ENCODE data around the gene PCDHGA3.
A peak's percentile ranks its signal among the peaks of the same experiment; 100 is the strongest.
"Not testable (repeated sequence)": the region's sequence is repeated elsewhere in the genome, so short reads cannot be mapped to it uniquely, and the experiment has no call there.

Gene PCDHGA3

GRCh38 chr5:141343242-141343952 is at the start of gene PCDHGA3:
TSS of gene PCDHGA3 (plus strand) at chr5:141343829. CDS start at chr5:141344034, 205 bp downstream.
- DNase-seq, result peak; percentile 43

DNA sequence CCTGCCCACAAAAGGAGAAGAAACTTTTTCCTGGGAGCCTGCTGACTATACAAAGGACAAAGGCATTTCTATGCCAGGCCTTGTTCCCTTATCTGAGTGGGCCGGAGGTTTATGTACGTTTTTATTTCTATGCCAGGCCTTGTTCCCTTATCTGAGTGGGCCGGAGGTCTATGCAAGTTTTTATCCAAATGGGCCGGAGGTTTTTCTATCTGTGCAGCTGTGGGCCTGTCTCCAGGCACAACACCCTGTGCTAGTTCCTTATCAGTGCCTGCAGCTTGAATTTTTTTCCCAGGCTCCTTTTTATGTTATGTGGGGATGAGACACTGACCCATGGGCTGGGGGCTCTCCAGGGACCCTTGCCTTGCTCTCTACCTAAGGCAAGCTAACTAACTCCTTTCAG is 45.3 kb upstream of the PCDHGA3 start:
- peak; percentile 93 for DNase-seq

- no peak for DNase-seq
These were observed 39.9 kb upstream of the PCDHGA3 start, which contains the start of gene SLC25A2 for GRCh38 chr5:141303756-141304155. TSS of gene SLC25A2 (minus strand) at chr5:141304049. CDS start at chr5:141303865, 184 bp downstream.

- DNase-seq, result no peak
These were observed 37.0 kb upstream of the PCDHGA3 start for GRCh38 chr5:141306630-141307029.

- peak; percentile 60 for DNase-seq
These were observed 29.9 kb upstream of the PCDHGA3 start for GRCh38 chr5:141313711-141314110.

GRCh38 chr5:141316963-141317362 is 26.7 kb upstream of the PCDHGA3 start:
- DNase-seq, result not testable (repeated sequence)

DNA sequence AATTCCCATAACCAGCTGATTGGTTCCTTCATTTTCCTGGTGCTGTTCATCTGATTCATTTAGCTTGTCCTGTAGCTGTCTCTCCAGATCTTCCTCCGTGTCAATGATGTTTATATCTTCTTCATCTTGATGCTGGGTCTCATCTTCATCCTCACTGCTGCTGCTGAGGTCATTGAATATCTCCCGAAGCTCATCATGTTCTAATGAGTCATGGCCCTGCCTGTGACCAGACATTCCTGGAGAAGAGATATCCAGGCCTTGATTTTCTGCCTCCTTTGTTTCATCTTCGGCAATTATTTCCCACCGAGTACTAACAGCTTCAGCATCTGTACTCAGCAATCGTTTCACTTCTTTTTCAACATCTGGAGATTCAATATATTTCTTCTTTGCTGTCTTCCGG is 24.4 kb upstream of the PCDHGA3 start:
- DNase-seq, result no peak

DNA sequence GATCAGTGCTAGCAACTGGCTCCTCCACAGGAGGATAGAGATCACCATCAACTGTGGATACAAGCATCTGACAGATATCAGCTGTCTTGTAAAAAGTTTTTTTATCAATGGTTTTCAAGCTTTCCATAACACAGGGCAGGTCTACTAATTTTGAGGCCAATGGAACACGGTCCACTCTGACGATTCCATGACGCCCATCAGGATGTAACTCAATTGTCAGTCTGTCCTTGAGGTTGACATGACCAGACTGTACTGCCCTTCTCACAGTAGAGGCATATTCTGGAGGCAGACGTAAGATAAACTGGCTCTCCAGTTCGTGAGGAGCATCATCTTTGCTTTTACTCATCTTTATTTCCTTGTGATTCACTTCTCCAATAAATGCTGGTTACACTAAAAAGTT is 23.9 kb upstream of the PCDHGA3 start:
- no peak for DNase-seq

DNA sequence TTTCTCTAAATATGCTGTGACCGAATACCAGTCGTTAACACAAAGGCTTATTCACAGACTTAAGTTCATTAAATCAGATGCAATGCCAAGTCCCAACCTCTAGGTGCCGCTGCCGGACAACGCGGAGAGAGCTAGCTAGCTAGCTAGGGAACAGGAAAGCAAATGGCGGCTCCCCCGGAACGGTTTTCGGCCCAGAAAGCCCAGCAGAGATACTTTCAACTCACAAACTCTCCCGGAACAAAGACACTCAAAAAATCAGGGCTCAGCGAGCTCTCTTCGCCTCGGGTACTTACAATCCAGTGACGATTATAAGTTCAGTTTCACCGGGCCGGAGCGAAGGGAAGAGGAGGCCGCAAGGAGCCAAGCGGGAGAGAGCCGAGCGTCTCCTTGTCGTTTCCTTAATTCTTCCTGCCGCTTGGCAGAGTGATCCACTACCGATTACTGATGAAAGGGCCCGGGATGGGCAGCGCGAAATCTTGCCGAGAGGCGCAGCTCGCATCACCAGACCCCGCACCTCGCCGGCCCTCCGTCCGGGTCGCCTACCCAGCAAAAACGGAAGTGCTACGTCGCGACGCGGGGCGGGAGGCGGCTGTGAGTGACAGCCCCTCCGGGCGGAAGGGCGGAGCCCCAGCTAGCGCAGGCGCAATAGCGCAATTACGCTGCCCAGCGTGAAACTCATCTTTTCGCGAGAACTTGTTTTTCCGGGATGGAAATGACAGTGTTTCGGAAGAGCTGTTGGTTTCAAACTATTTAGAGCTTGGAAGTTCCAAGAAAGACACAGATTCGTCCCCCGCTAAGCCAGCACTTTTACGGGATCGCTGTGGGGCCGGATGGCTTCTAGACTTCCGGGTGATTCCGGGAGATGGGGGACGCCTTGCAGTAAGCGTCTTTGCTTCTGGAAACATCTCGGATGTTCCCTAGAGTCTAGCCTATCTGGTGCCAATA is 23.1 kb upstream of the PCDHGA3 start, which contains the start of gene TAF7:
Gene TAF7 (minus strand): TSS at position 560 of the 945 bp plus-strand sequence. CDS start 740 bp downstream, outside the sequence.
- peak; percentile 96 for DNase-seq

DNA sequence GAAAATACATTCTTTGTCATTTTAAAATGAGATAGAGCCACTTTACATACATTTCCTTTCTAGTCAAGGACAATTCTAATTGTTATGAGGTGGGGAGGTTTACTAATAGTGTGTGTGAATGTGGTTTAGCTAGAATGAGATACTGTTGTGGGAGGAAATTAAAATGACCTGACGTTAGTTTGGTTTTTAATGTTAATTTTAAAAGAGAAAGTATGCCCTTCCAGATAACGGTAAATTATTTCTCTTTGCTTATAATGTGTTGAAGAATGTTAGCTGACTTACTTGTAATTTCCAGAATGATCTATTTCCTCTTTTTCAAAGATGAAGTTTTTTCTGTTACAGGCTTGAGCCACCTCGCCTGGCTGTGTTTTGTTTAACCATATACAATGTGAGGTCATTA is 21.4 kb upstream of the PCDHGA3 start:
- no peak for DNase-seq

DNA sequence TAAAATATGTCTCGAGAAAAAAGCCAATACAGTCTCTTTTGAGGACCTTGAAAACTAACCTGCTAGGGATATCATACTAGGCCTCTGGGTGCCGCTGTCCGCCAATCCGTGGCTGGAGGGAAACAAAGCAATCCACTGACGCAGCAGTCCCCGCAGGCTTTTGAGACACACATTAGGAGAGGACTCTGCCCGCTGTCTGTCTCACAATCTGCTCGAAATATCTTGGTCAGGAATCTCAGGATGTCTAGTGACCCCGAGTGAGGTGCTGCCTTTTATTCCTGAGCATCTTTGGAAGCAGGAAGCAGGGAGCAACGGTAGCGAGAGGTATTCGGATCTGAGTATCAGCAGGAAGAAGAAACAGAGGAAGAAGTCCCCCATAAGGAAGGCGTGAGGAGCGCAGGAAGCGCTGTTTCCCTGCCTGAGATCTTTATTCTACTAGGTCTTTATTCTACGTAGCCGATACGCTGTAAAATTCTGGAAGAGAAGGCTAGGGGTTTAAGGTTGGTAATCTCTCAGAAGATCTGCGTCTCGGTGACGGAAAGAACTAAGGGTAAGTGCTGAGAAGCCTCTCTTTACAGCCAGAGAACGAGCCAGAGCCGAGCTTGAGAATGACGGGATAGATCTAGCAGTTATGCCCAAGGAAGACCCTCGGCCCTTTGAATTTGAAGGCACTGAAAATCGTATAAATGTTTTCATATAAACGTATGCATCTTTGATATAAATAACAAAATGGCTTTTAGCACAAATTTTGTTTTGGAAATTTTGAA is 17.4 kb upstream of the PCDHGA3 start:
- peak; percentile 81 for DNase-seq

GRCh38 chr5:141328231-141328630 is 15.4 kb upstream of the PCDHGA3 start:
- no peak for DNase-seq

DNA sequence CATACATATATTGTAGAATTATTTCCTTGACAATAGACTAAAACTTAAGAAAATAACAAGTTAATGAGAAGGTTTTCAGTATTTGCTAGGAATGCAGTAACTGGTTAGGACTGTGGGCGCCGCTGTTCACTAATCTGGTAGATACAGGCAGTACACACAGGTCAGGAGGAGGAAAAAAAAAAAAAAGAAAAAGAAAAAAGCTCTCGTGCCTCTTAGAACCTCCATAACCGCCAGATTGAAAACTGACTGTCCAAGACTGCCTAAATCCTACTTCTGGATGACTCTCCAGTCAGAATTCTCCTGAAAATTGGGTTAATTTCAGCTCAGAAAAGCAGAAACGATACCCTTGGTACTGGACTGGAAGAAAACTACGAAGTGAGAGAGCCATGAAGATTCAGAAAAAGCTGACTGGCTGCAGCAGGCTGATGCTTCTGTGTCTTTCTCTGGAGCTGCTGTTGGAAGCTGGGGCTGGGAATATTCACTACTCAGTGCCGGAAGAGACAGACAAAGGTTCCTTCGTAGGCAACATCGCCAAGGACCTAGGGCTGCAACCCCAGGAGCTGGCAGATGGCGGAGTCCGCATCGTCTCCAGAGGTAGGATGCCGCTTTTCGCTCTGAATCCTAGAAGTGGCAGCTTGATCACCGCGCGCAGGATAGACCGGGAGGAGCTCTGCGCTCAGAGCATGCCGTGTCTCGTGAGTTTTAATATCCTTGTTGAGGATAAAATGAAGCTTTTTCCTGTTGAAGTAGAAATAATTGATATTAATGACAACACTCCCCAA is 13.1 kb upstream of the PCDHGA3 start, which contains the start of gene PCDHGA1:
Gene PCDHGA1 (plus strand): TSS at position 216 of the 782 bp plus-strand sequence.
- peak; percentile 47 for DNase-seq

- not testable (repeated sequence) for DNase-seq
These were observed 11.1 kb upstream of the PCDHGA3 start for GRCh38 chr5:141332571-141332970.

DNA sequence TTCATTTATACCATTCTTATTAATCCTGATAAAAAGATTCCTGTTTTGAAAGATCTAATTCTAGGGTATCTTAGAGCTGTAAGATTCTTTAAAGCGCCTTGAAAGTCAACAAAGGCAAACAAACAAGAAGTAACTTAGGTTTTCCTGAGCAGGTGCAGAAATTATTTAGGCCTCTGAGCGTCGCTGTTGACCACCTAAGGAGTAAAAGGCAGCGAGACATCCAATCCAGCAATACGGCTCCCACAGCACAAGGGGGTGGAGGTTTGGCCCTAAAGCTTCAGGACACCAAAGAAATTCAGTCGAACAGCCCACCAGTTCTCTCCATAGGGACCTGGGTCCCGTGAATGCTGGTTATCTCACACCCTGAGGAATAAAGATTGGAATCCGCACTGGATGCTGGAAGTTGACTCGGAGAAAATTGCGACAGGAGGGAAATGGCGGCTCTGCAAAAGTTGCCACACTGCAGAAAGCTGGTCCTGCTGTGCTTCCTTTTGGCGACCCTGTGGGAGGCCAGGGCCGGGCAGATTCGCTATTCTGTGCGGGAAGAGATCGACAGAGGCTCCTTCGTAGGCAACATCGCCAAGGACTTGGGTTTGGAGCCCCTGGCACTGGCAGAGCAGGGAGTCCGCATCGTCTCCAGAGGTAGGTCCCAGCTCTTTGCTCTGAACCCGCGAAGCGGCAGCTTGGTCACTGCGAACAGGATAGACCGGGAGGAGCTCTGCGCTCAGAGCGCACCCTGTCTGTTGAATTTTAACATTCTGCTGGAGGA is 4.9 kb upstream of the PCDHGA3 start, which contains the start of gene PCDHGA2:
Gene PCDHGA2 (plus strand): TSS at position 223 of the 769 bp plus-strand sequence.
- peak; percentile 24 for DNase-seq

DNA sequence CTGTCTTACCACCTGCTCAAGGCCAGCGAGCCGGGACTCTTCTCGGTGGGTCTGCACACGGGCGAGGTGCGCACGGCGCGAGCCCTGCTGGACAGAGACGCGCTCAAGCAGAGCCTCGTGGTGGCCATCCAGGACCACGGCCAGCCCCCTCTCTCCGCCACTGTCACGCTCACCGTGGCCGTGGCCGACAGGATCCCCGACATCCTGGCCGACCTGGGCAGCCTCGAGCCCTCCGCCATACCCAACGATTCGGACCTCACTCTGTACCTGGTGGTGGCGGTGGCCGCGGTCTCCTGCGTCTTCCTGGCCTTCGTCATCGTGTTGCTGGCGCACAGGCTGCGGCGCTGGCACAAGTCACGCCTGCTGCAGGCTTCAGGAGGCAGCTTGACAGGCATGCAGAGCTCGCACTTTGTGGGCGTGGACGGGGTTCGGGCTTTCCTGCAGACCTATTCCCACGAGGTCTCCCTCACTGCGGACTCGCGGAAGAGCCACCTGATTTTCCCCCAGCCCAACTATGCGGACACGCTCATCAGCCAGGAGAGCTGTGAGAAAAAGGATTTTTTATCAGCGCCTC is 2.8 kb upstream of the PCDHGA3 start:
- not testable (repeated sequence) for DNase-seq

GRCh38 chr5:141342773-141343172 is 856 bp upstream of the PCDHGA3 start:
- DNase-seq, result no peak

GRCh38 chr5:141343953-141344463 is 379 bp downstream of the PCDHGA3 start:
- no peak for DNase-seq

GRCh38 chr5:141345327-141345726 is 1.7 kb downstream of the PCDHGA3 start:
- no peak for DNase-seq

GRCh38 chr5:141346017-141346416 is 2.4 kb downstream of the PCDHGA3 start:
- not testable (repeated sequence) for DNase-seq

Data from OCI-M1 (cell line).